Muscle of arm (tissue), 12 donors: ENCODE results near the gene TMEM135. TPM values are rescaled to one million over a fixed set of nuclear protein-coding genes. Genes with fewer than 3 reads are reported as not detected.
"Not testable (repeated sequence)": the region's sequence is repeated elsewhere in the genome, so short reads cannot be mapped to it uniquely, and the experiment has no call there.

Experiments used
- DNase-seq: peaks from one replicate; pipeline ENCODE4 v3.0.0-alpha.2; 2013
- polyA plus RNA-seq, 12 donors: library from polyadenylated mRNA; unstranded; fragments of 120-200 nt; gene quantifications; one replicate each; pipeline ENCODE4 v1.2.1, GENCODE V29; 2013; ENCODE audit not compliant: insufficient read length in 12 of 12

TMEM135 gene
- polyA plus RNA-seq, 12 donors, result 10.3 to 25.1 (median 17.1) TPM; not detected in 1

GRCh38 chr11:87256694-87257340 lies 219.1 kb downstream of the TMEM135 start:
- DNase-seq, result no peak

GRCh38 chr11:87258171-87258833 lies 220.6 kb downstream of the TMEM135 start:
- no peak for DNase-seq

GRCh38 chr11:87259736-87260135 lies 222.0 kb downstream of the TMEM135 start:
- no peak for DNase-seq

DNA sequence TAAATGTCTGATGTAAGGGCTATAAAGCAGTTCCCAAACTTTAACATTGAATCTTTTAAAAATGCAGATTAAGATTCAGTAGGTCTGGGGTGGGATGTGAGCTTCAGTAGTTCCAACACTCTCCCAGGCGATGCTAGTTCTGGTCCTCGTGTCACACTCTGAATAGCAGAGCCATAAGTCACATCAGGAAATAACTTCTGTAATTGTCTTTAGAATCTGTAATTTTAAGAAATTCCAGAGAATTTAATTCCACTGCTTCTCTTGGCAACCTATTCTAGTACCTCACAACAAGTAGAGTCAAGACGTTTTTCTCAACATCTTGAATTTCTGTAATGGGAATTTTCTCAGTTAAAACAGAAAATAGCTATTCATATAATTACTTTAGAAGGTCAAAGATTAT lies 223.1 kb downstream of the TMEM135 start:
- no peak for DNase-seq

- DNase-seq, result no peak
Observed at GRCh38 chr11:87263264-87263838, 225.6 kb downstream of the TMEM135 start.

DNA sequence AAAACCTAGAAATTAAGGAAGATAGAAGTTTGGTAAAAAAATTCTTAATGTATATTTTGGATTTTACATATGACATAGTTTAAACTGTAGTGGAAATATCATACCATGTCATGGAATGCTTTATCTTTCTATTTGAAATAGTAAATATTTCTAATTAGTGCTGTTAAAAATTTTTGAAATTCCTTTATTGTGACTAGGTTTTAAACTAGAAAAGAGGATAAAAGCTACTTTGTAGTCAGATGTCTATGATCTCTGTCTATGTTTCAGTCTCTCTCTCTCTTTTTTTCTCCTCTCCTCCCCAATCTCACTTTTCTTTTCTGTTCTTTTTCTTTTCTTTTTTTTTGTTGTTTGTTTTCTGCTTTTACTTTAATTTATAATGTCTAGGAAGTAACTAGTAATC lies 226.2 kb downstream of the TMEM135 start:
- DNase-seq, result no peak

DNA sequence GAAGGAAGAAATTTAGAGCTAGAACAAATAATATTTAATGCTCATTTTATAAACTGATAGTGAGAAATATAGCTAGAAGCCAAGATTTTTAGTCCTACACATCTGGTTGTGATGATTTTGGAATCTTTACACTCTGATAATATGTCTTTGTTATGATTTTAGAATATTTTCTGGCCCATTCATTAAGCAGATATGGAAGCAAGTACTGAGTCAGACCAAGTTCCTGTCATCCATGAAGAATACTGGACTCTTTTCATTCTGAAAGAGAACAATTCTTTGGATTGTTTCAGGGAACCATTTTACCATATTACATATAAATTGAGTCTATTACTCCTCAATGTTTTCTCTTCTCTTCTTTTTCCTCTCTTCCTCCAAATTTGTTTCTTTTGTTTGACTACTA lies 227.4 kb downstream of the TMEM135 start:
- no peak for DNase-seq

DNA sequence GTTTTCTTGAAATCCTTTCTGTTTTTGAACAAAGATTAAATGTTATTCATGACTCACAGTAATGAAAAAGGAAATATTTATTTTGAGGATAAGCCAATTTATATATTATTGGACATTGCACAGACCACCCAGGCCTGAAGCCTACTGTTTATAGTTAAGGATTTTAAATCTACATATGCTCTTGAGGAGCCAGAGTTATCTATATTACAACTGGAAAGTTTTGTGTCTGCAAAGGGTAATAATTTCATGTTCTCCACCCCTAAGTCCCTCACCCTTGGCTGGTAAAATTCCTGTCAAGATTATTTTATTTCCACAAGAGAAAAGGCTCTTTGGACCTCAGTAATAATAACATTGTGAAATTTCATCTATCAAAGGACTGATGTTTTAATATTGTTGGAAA lies 228.2 kb downstream of the TMEM135 start:
- DNase-seq, result no peak

GRCh38 chr11:87266751-87267150 lies 229.0 kb downstream of the TMEM135 start:
- no peak for DNase-seq

DNA sequence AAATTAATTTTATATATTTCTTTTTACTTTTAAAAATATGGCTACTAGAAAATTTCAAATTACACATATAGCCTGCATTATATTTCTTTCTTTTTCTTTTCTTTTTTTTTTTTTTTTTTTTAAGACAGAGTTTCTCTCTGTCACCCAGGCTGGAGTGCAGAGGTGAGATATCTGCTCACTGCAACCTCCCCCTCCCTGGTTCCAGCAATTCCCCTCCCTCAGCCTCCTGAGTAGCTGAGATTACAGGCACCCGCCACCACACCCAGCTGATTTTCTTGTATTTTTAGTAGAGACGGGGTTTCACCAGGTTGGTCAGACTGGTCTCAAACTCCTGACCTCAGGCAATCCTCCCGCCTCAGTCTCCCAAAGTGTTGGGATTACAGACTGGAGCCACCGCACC lies 234.2 kb downstream of the TMEM135 start:
- DNase-seq, result not testable (repeated sequence)

DNA sequence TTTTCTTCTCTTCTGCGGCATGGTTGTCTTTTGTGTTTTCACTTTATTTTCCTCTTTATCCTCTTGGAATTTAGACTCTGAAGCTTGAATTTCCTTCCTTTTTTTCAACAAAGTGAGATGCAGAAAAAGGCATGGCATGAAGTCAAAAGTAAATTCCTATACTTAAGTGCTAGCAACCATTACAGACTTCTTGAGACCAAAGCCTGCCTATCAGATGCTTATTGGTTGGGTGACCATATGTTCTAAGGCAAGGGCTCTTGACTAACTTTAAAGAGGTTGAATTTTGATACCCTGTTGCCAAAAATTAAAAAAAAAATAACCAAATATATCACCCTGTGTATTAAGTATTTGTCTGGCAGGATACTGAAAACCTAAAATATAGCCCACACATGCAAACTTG lies 237.4 kb downstream of the TMEM135 start:
- no peak for DNase-seq

- DNase-seq, result no peak
Observed at GRCh38 chr11:87280143-87280542, 242.4 kb downstream of the TMEM135 start.

- peak; percentile 90 for DNase-seq
Observed at GRCh38 chr11:87281496-87281895, 243.8 kb downstream of the TMEM135 start.

- peak; percentile 88 for DNase-seq
Observed at GRCh38 chr11:87284306-87284705, 246.6 kb downstream of the TMEM135 start.

GRCh38 chr11:87285674-87286073 lies 247.9 kb downstream of the TMEM135 start:
- DNase-seq, result not testable (repeated sequence)

- no peak for DNase-seq
Observed at GRCh38 chr11:87286338-87286737, 248.6 kb downstream of the TMEM135 start.

DNA sequence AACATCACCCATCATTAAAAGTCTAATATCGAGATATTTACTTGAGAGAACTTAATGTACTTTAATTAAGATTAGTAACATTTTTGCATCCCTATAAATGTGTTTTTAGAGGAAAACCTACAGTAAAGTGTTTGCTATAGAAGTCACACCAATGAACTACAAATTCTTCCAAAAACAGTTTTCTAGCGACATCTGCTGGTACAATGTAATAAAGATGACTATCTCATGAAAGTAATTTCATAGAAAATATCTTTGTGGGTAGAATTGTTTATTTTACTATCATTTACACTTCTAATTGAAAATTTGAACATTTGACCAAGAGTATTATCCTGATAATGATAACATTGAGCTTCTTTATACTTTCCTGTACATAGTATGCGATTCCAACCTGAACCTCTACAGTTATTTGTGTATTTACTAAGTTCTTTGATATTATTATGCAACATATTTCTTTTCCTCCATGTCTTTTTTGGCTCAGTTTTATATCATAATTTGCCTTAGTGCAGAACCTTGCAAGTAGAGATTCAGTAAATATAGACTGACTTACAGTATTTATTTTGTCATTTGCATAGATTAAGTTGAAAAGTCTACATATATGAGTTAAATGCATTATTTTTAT lies 252.7 kb downstream of the TMEM135 start:
- DNase-seq, result peak; percentile 67

GRCh38 chr11:87292598-87292997 lies 254.9 kb downstream of the TMEM135 start:
- DNase-seq, result no peak

- DNase-seq, result no peak
Observed at GRCh38 chr11:87295237-87295636, 257.5 kb downstream of the TMEM135 start.

DNA sequence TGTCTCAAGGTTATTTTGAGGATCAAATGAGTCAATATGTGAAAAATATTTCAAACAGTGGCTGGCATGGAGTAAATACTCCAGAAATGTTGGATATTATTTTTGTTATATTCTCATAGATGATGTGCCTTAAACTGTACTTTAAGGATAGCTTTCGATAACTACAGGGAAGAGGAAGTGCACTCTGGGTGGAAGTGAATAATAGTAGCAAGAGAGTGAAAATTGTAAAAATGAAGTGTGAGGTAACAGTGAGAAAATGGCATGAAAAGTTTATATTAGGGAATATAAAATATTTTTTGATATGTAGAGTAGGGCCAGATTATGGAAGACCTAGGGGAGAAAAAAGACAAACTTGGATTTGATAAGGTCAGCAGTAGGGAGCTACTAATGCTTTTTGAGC lies 258.9 kb downstream of the TMEM135 start:
- no peak for DNase-seq

DNA sequence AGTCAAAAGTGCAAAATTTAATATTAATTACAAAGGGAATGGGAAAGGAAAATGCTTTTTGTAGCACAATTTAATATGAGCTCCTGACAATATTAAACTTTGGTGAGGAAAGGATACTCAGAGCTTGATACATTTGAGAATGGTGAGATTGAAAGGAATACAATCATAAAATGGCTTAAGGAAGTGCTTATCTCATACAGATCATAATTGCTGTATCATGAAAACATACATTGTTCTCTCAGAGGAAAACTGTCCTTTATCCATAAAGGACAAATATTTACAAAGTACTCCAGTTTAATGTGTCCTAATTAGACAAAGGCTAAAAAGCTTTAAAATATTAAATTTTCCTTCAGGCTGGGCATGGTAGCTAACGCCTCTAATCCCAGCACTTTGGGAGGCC lies 260.4 kb downstream of the TMEM135 start:
- DNase-seq, result no peak

DNA sequence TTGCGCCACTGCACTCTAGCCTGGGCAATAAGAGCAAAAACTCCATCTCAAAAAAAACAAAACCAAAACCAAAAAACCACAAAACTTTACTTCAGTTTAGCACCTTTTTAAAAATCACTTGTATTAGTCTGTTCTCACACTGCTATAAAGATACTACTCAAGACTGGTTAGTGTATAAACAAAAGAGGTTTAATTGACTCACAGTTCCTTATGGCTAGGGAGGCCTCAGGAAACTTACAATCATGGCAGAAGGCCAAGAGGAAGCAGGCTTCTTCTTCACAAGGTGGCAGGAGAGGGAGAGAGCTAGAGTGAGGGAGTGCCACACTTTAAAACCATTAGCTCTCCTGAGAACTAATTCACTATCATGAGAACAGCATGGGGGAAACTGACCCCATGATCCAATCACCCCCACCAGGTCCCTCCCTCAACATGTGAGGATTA lies 261.3 kb downstream of the TMEM135 start:
- no peak for DNase-seq
